Subcutaneous abdominal adipose tissue (tissue), 5 donors: ENCODE measurements around the gene ETV1.

Source experiments
- H3K27ac ChIP-seq: one replicate; pipeline ENCODE4 v1.7.0; 2013; ENCODE audit warnings: low read depth, mild to moderate bottlenecking, inconsistent platforms, low read length, moderate library complexity
- H3K27me3 ChIP-seq, 5 donors: one replicate each; pipeline ENCODE4 v1.7.0; 2013; ENCODE audit warnings: low read length in 5 of 5, inconsistent platforms in 1 of 5; ENCODE audit not compliant: control insufficient read depth in 5 of 5, insufficient read depth in 4 of 5
- H3K36me3 ChIP-seq, 5 donors: one replicate each; pipeline ENCODE4 v1.7.0; 2013; ENCODE audit warnings: low read length in 5 of 5; ENCODE audit not compliant: control insufficient read depth in 5 of 5, insufficient read depth in 5 of 5
- H3K4me1 ChIP-seq, 5 donors: one replicate each; pipeline ENCODE4 v1.7.0; 2013; ENCODE audit warnings: low read length in 5 of 5, mild to moderate bottlenecking in 3 of 5, moderate library complexity in 1 of 5; ENCODE audit not compliant: control insufficient read depth in 5 of 5, insufficient read depth in 5 of 5
- H3K4me3 ChIP-seq, 5 donors: one replicate each; pipeline ENCODE4 v1.7.0; 2013; ENCODE audit warnings: low read length in 5 of 5, low read depth in 1 of 5
- H3K9ac ChIP-seq, 5 donors: one replicate each; pipeline ENCODE4 v1.7.0; 2013; ENCODE audit warnings: low read length in 5 of 5, mild to moderate bottlenecking in 4 of 5, moderate library complexity in 3 of 5
- H3K9me3 ChIP-seq, 5 donors: one replicate each; pipeline ENCODE4 v1.7.0; 2013; ENCODE audit warnings: low read length in 5 of 5; ENCODE audit not compliant: control insufficient read depth in 5 of 5
- donor health status: healthy.
- donor health status: healthy.
- donor health status: healthy.
- donor health status: healthy.
- donor health status: healthy.

Gene ETV1

GRCh38 chr7:13849163-13849892, 140.1 kb downstream of the ETV1 start:
- Histone ChIP-seq H3K9me3 (no peaks in the 10 kb centered on the region), H3K9ac (no peak overlapping the region), H3K4me1 (no peaks in the 10 kb centered on the region), H3K27me3 (no peaks in the 10 kb centered on the region), H3K36me3 (no peaks in the 10 kb centered on the region), H3K4me3 (no peak overlapping the region), H3K27ac (no peak overlapping the region)

GRCh38 chr7:13848681-13849131, 140.8 kb downstream of the ETV1 start:
- Histone ChIP-seq H3K9ac (no peak overlapping the region), H3K27me3 (no peaks in the 10 kb centered on the region), H3K27ac (no peak overlapping the region), H3K4me1 (no peaks in the 10 kb centered on the region), H3K9me3 (no peaks in the 10 kb centered on the region), H3K4me3 (no peak overlapping the region), H3K36me3 (no peaks in the 10 kb centered on the region)

GRCh38 chr7:13846386-13846785, 143.1 kb downstream of the ETV1 start:
- H3K4me1 ChIP-seq, result no peaks in the 10 kb centered on the region
- no peak overlapping the region for H3K4me3 ChIP-seq
- no peaks in the 10 kb centered on the region for H3K27me3 ChIP-seq
- H3K9ac ChIP-seq, result no peak overlapping the region
- H3K9me3 ChIP-seq, result no peaks in the 10 kb centered on the region
- H3K36me3 ChIP-seq, result no peaks in the 10 kb centered on the region
- no peak overlapping the region for H3K27ac ChIP-seq

- no peak overlapping the region for H3K27ac ChIP-seq
- H3K4me3 ChIP-seq, result no peak overlapping the region
- no peaks in the 10 kb centered on the region for H3K36me3 ChIP-seq
- no peaks in the 10 kb centered on the region for H3K27me3 ChIP-seq
- no peaks in the 10 kb centered on the region for H3K9me3 ChIP-seq
- no peaks in the 10 kb centered on the region for H3K4me1 ChIP-seq
- H3K9ac ChIP-seq, result no peak overlapping the region
Observed at GRCh38 chr7:13845601-13846000, 143.9 kb downstream of the ETV1 start.

- H3K36me3 ChIP-seq, result no peaks in the 10 kb centered on the region
- no peak overlapping the region for H3K9ac ChIP-seq
- H3K4me3 ChIP-seq, result no peak overlapping the region
- no peak overlapping the region for H3K27ac ChIP-seq
- H3K4me1 ChIP-seq, result no peaks in the 10 kb centered on the region
- H3K9me3 ChIP-seq, result no peaks in the 10 kb centered on the region
- H3K27me3 ChIP-seq, result no peaks in the 10 kb centered on the region
Observed at GRCh38 chr7:13844954-13845353, 144.5 kb downstream of the ETV1 start.

GRCh38 chr7:13841284-13841683, 148.2 kb downstream of the ETV1 start:
- Histone ChIP-seq H3K27ac (no peak overlapping the region), H3K27me3 (no peaks in the 10 kb centered on the region), H3K4me3 (no peak overlapping the region), H3K4me1 (no peaks in the 10 kb centered on the region), H3K9me3 (no peaks in the 10 kb centered on the region), H3K36me3 (no peaks in the 10 kb centered on the region), H3K9ac (no peak overlapping the region)
